IPS-NIHi11 (cell line): Measurements from ENCODE around the gene VPS37C.
"Not testable (repeated sequence)": the region's sequence is repeated elsewhere in the genome, so short reads cannot be mapped to it uniquely, and the experiment has no call there.

Source experiments
- DNase-seq: peaks from one replicate; pipeline ENCODE4 v3.0.0; 2012; ENCODE audit warnings: mixed read lengths, low spot score

Gene VPS37C

GRCh38 chr11:61174949-61175348, 13.7 kb upstream of the VPS37C start:
- DNase-seq = peak; percentile 1

GRCh38 chr11:61174273-61174672, 13.0 kb upstream of the VPS37C start:
- no peak for DNase-seq

GRCh38 chr11:61173456-61173855, 12.2 kb upstream of the VPS37C start:
- DNase-seq = peak; percentile 1

- DNase-seq = no peak
These were observed 11.7 kb upstream of the VPS37C start for GRCh38 chr11:61172888-61173287.

GRCh38 chr11:61172356-61172755, 11.1 kb upstream of the VPS37C start:
- DNase-seq = peak; percentile 0

- no peak for DNase-seq
These were observed 10.7 kb upstream of the VPS37C start for GRCh38 chr11:61171907-61172306.

GRCh38 chr11:61170566-61170965, 9.3 kb upstream of the VPS37C start:
- no peak for DNase-seq

GRCh38 chr11:61168800-61169199, 7.6 kb upstream of the VPS37C start:
- DNase-seq = peak; percentile 0

- DNase-seq = peak; percentile 1
These were observed 6.9 kb upstream of the VPS37C start for GRCh38 chr11:61168042-61168688.

- DNase-seq = not testable (repeated sequence)
These were observed 5.1 kb upstream of the VPS37C start for GRCh38 chr11:61166331-61166730.

- not testable (repeated sequence) for DNase-seq
These were observed 4.6 kb upstream of the VPS37C start for GRCh38 chr11:61165785-61166184.

- no peak for DNase-seq
These were observed 3.6 kb upstream of the VPS37C start for GRCh38 chr11:61164606-61165424.

GRCh38 chr11:61163714-61164605, 2.7 kb upstream of the VPS37C start:
- DNase-seq = no peak

GRCh38 chr11:61163021-61163420, 1.8 kb upstream of the VPS37C start:
- no peak for DNase-seq

- DNase-seq = peak; percentile 44
These were observed 1.1 kb upstream of the VPS37C start for GRCh38 chr11:61162092-61162941.

- no peak for DNase-seq
These were observed 588 bp downstream of the VPS37C start for GRCh38 chr11:61160487-61161189.

GRCh38 chr11:61158691-61159381, 2.4 kb downstream of the VPS37C start:
- DNase-seq = no peak

- no peak for DNase-seq
These were observed 3.5 kb downstream of the VPS37C start for GRCh38 chr11:61157743-61158142.

GRCh38 chr11:61155741-61156140, 5.5 kb downstream of the VPS37C start:
- no peak for DNase-seq

GRCh38 chr11:61155312-61155711, 5.9 kb downstream of the VPS37C start:
- no peak for DNase-seq
